ENCODE results near the gene CST4.
A peak's percentile ranks its signal among the peaks of the same experiment; 100 is the strongest.
"Not testable (repeated sequence)": the region's sequence is repeated elsewhere in the genome, so short reads cannot be mapped to it uniquely, and the experiment has no call there.

CST4 gene, protein sequence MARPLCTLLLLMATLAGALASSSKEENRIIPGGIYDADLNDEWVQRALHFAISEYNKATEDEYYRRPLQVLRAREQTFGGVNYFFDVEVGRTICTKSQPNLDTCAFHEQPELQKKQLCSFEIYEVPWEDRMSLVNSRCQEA

DNA sequence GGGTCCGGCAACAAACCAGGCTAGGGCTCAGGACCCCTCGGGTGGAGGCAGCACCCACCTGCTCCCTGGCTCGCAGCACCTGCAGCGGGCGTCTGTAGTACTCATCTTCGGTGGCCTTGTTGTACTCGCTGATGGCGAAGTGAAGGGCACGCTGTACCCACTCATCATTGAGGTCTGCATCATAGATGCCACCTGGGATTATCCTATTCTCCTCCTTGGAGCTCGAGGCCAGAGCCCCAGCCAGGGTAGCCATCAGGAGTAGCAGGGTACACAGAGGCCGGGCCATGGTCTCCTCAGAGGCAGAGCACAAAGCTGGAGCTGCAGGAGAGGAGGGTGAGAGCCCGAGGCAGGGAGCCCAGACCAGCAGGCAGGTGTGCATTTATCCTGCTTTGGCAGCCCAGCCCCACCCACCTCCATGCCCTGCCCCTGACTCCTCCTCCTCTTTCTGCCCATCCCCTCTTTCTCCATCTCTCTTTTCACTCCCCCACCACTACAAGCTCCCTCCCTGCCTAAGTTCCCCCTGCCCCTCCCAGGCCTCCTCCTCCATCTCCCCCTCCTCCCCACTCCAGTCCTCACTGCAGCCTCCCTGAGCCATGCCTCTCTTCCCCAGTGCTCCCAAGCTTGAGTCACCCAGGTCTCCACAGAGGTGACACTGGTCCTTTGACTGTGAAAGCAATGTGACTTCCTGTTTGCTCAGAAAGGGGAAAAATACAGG lies at the start of gene CST4:
Gene CST4 (minus strand): TSS at position 355 of the 715 bp plus-strand sequence. CDS start 69 bp downstream, at position 286.
- DNase-seq (ENCODE audit: low read depth in 4 of 4, low spot score in 1 of 4): not testable (repeated sequence)

GRCh38 chr20:23735391-23735790 lies 46.6 kb upstream of the CST4 start:
- DNase-seq (ENCODE audit: low read depth in 4 of 4, low spot score in 1 of 4): not testable (repeated sequence)

DNA sequence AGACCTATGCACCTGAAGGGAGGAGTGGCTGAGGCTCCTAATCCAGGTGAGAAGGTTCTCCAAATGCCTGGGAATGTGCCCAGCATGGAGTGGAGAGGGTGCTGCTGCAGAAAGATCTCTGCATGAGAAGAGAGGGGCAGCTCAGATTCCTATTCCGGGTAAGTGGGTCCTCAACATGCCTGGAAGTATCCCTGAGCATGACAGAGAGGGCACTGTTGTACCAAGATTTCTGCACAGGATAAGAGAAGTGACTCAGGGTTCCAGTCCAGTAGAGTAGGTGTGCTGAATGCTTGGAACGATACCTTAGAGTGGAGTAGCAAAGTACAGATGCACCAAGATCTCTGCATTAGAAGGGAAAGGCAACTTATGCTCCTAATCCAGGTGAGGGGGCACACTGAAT lies 46.1 kb upstream of the CST4 start:
- not testable (repeated sequence) for DNase-seq (ENCODE audit: low read depth in 4 of 4, low spot score in 1 of 4)

DNA sequence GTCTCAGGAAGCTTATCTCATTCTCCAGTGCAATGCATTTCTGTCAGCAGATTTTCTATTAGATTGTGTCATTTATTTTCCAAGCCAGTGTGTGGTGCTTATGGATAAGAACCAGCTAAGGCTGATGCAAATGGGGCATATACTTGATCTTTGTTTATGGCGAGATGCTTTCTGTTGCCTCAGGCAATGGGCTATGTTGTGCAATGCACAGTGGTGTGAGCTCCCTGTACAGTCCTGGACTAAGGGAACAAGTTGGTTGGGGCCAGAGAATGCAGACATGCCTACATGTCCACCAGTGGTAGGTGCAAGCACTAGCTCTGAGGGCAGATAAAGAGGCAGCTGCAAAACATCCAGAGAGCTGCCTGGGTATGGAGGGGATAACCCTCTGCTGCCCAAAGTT lies 45.6 kb upstream of the CST4 start:
- not testable (repeated sequence) for DNase-seq (ENCODE audit: low read depth in 4 of 4, low spot score in 1 of 4)

DNA sequence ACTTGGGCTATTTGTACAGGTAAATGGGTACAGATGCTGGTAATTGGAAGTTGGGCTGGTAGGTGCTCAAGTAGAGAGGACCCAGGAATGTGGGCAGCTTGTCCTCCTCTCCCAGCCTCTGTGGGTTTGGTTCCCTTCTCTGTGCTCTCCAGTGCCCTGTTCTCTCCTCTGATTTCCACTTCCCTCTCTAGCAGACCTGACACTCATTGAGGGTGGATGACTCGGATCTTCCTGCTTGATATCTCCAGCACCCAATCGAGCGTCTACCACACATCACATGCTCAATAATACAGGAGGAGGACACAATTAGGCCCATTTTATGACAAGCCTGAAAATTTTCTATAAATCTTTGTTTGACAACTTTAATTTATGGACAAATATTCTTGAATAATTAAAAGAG lies 38.2 kb upstream of the CST4 start:
- no peak for DNase-seq (ENCODE audit: low read depth in 4 of 4, low spot score in 1 of 4)

DNA sequence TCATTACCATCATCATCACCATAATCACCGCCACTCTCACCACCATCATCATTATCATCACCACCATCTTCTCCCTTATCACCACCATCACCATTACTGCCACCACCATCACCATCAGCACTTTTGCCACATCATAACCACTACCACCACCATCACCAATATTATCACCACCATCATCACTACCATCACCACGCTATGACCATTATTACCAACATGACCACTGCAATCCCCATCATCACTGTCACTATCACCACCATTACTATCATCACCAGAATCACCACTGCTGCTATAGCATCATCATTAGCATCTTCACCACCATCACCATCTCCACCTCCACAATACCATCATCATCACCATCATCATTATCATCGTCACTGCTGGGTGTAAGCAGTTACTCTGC lies 36.3 kb upstream of the CST4 start:
- no peak for DNase-seq (ENCODE audit: low read depth in 4 of 4, low spot score in 1 of 4)

DNA sequence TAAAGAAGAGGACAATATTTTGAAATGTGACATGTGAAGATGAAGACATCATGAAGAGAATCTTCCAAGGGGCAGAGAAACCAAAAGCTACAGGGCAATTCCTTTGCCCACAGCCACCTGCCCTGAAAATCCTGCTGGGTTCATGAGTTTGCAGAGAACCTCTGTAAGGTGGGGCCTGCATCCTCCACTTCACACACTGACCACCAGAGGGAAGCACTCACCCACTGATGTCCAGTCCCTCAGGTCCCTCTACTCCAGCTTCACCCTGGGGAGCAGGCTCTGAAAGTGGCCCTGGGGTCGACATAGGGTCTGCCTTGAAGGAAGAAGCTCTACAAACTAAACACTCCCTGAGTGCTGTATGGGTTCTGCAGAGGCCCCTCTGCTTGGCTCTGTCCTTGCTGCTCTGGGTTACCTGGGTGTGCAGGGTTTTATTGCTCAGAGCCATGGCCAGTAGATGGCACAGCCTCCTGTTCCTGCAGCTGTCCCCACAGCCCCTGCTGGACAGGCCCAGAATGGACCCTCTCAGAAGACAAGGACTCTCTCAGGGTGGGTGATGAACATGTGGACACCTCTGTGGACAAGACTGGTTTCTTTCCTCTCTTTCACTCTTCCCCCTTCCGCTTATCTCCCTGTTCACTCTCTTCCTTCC lies 34.9 kb upstream of the CST4 start:
- peak in 1 of 4 experiments; percentile 13 for DNase-seq (ENCODE audit: low read depth in 4 of 4, low spot score in 1 of 4)

DNA sequence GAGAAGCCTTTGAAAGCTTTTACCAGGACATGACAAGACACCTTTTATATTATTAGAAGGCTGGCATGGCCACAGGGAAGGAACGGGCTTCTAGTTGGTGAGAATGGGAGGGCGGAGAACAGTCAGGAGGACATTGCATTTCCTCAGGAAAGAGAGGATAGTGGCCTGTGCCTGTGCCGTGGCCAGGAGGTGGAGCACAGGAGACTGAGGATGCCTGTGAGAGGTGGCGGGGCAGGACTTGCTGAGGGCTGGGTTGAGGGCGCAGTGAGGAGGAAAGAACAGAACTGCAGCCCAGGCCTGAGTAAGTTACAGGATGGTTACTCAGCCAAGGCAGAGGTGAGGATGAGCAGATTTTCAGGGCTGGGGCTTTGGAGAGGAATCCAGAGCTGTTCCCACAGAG lies 34.0 kb upstream of the CST4 start:
- not testable (repeated sequence) for DNase-seq (ENCODE audit: low read depth in 4 of 4, low spot score in 1 of 4)

DNA sequence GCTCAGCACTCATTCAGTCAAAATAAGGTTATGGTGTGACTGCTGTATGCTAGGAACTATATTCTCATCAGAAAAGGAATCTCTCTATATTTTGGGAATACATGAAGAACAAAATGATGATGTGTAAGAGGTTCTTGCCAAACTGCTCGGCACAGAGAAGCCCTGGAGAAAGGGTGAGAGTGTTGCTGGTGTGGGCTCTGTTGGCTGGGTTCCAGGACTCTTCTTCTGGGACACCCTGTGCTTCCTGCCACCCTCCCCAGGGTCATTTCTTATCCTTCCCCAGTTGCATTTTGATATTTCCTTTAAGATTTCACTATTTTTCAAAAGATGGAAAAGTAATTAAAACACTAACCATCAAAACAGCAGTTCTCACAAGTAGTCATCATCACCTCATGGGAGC lies 33.1 kb upstream of the CST4 start:
- DNase-seq (ENCODE audit: low read depth in 4 of 4, low spot score in 1 of 4): no peak

DNA sequence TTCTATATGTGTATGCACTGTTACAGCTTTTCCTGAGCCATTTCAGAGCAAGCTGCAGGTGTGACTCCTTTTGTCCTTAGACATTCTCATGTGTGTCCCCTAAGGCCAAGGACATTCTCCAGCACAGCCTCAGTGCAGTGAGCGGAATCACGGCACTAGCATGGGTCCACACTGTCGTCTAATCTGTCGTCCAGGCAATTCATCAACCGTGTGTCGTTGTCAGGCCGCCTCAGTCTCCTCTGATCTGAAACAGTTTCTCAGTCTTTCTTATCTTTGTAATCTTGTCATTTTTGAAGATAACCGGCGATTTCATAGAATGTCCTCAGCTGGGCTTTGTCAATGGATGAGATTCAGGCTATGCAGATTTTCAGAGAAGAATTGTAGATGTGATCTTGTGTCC lies 30.5 kb upstream of the CST4 start:
- DNase-seq (ENCODE audit: low read depth in 4 of 4, low spot score in 1 of 4): not testable (repeated sequence)

- not testable (repeated sequence) for DNase-seq (ENCODE audit: low read depth in 4 of 4, low spot score in 1 of 4)
Measured at GRCh38 chr20:23711778-23712177, 22.9 kb upstream of the CST4 start.

- DNase-seq (ENCODE audit: low read depth in 4 of 4, low spot score in 1 of 4): no peak
Measured at GRCh38 chr20:23710771-23711170, 21.9 kb upstream of the CST4 start.

DNA sequence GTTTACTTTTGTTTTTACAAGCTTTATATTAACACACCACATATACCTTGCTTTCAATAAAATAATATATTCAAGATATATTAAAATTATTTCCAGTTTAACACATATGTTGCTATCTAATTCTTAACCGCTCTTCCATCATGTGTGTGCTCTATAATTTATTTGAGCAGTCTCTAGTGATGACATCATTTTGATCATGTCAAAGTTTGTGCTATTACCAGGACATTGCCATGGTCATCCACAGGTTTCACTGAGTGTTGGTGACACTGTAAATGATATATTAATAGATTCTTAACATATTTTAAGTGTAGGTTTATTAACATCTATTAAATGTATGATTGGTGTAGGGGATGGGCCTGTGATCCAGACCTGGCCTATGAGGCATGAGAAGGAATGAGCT lies 17.1 kb upstream of the CST4 start:
- no peak for DNase-seq (ENCODE audit: low read depth in 4 of 4, low spot score in 1 of 4)

GRCh38 chr20:23702021-23702420 lies 13.2 kb upstream of the CST4 start:
- DNase-seq (ENCODE audit: low read depth in 4 of 4, low spot score in 1 of 4): no peak

GRCh38 chr20:23700931-23701330 lies 12.1 kb upstream of the CST4 start:
- no peak for DNase-seq (ENCODE audit: low read depth in 4 of 4, low spot score in 1 of 4)

- DNase-seq (ENCODE audit: low read depth in 4 of 4, low spot score in 1 of 4): no peak
Measured at GRCh38 chr20:23697947-23698346, 9.1 kb upstream of the CST4 start.

GRCh38 chr20:23695068-23695395 lies 6.2 kb upstream of the CST4 start:
- not testable (repeated sequence) for DNase-seq (ENCODE audit: low read depth in 4 of 4, low spot score in 1 of 4)

- not testable (repeated sequence) for DNase-seq (ENCODE audit: low read depth in 4 of 4, low spot score in 1 of 4)
Measured at GRCh38 chr20:23694178-23695067, 5.6 kb upstream of the CST4 start.

DNA sequence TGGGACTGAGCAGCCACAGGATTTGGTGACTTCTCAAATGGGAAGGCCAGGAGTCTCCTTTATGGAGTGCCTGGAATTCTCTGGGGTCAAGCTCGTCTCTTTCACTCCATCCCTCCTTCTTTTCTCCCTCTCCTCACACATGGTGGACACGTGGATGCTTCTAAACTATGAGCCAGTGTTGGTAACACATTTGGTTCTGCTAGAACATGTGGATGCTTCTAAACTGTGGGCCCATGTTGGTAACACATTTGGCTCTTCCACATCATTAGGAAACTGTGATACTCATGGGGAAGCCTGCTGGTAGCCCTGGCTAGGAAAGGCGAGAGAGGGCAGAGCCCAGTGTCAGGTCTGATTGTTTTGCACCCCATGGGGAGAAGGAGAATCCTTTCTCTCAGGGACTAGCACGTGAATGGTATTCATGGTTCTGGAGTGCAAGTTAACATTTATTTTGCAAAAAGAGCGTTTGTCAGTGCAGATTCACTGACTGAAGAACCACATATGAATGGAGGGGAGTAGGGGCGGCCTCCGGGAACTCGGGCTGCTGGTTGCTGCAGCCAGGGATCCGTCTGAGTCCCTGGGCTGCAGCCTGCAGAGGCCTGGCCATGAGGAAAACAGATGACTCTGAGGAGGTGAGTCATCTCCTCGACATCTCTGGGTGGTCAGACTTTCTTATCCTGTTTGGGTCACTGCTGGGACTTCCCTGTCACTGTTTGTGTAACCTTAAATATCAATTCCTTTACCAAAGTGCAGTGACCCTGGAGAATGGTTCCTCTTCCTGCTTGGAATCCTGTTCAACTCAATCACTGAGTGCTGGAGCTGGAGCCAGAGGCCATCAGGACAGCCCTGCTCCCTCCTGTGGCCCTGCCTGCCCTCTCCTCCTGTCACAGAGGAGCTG lies 4.1 kb upstream of the CST4 start:
- not testable (repeated sequence) for DNase-seq (ENCODE audit: low read depth in 4 of 4, low spot score in 1 of 4)

GRCh38 chr20:23691675-23692074 lies 2.8 kb upstream of the CST4 start:
- DNase-seq (ENCODE audit: low read depth in 4 of 4, low spot score in 1 of 4): no peak

- no peak for DNase-seq (ENCODE audit: low read depth in 4 of 4, low spot score in 1 of 4)
Measured at GRCh38 chr20:23690581-23690980, 1.7 kb upstream of the CST4 start.
